ENCODE data around the gene IGSF11.

Gene IGSF11

GRCh38 chr3:118900737-118901525, 133.7 kb downstream of the IGSF11 start:
- no peak for DNase-seq (ENCODE audit: low read depth in 2 of 2)
- H3K4me3 ChIP-seq (replicated peaks in 1 of 2; ENCODE audit: low read depth in 2 of 2, low read length in 2 of 2): no peak overlapping the region
- TF ChIP-seq, protein P1, sequence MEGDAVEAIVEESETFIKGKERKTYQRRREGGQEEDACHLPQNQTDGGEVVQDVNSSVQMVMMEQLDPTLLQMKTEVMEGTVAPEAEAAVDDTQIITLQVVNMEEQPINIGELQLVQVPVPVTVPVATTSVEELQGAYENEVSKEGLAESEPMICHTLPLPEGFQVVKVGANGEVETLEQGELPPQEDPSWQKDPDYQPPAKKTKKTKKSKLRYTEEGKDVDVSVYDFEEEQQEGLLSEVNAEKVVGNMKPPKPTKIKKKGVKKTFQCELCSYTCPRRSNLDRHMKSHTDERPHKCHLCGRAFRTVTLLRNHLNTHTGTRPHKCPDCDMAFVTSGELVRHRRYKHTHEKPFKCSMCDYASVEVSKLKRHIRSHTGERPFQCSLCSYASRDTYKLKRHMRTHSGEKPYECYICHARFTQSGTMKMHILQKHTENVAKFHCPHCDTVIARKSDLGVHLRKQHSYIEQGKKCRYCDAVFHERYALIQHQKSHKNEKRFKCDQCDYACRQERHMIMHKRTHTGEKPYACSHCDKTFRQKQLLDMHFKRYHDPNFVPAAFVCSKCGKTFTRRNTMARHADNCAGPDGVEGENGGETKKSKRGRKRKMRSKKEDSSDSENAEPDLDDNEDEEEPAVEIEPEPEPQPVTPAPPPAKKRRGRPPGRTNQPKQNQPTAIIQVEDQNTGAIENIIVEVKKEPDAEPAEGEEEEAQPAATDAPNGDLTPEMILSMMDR (IDR thresholded peaks at IDR 0.05; ENCODE audit: low read depth, low read length): no peak

GRCh38 chr3:118890206-118890605, 144.4 kb downstream of the IGSF11 start:
- TF ChIP-seq, protein P1 (IDR thresholded peaks at IDR 0.05; ENCODE audit: low read depth, low read length): no peak
- DNase-seq (ENCODE audit: low read depth in 2 of 2): no peak
- H3K4me3 ChIP-seq (replicated peaks in 1 of 2; ENCODE audit: low read depth in 2 of 2, low read length in 2 of 2): no peak overlapping the region

- TF ChIP-seq, protein P1 (IDR thresholded peaks at IDR 0.05; ENCODE audit: low read depth, low read length): no peak
- no peak for DNase-seq (ENCODE audit: low read depth in 2 of 2)
- no peak overlapping the region for H3K4me3 ChIP-seq (replicated peaks in 1 of 2; ENCODE audit: low read depth in 2 of 2, low read length in 2 of 2)
Observed at GRCh38 chr3:118889691-118890090, 145.0 kb downstream of the IGSF11 start.

- no peak overlapping the region for H3K4me3 ChIP-seq (replicated peaks in 1 of 2; ENCODE audit: low read depth in 2 of 2, low read length in 2 of 2)
- TF ChIP-seq, protein P1 (IDR thresholded peaks at IDR 0.05; ENCODE audit: low read depth, low read length): no peak
- no peak for DNase-seq (ENCODE audit: low read depth in 2 of 2)
Observed at GRCh38 chr3:118886708-118887107, 147.9 kb downstream of the IGSF11 start.

DNA sequence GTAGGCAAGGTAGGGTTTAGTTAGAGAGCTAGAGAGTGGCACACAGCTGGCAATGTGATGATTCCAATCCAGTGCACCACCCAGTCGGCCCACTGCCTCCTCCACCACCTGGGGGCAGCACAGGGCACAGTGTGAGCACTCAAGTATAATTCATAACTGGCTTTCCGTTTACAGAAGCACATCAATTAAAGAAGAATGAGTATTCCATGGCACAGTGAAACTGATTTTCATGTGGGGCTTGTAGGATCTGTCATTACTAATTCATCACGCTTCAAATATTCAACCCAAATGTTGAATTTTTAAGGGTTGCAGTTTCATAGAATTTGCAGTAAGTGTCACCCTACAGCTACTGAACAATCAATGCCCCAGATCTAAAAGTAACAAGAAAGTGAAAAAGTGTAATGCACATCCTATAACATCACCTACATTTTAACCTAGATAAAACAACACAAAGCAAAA, 149.9 kb downstream of the IGSF11 start:
- TF ChIP-seq, protein P1 (IDR thresholded peaks at IDR 0.05; ENCODE audit: low read depth, low read length): peak; percentile 97
- no peak overlapping the region for H3K4me3 ChIP-seq (replicated peaks in 1 of 2; ENCODE audit: low read depth in 2 of 2, low read length in 2 of 2)
- peak; percentile 55 to 60 for DNase-seq (ENCODE audit: low read depth in 2 of 2)

DNA sequence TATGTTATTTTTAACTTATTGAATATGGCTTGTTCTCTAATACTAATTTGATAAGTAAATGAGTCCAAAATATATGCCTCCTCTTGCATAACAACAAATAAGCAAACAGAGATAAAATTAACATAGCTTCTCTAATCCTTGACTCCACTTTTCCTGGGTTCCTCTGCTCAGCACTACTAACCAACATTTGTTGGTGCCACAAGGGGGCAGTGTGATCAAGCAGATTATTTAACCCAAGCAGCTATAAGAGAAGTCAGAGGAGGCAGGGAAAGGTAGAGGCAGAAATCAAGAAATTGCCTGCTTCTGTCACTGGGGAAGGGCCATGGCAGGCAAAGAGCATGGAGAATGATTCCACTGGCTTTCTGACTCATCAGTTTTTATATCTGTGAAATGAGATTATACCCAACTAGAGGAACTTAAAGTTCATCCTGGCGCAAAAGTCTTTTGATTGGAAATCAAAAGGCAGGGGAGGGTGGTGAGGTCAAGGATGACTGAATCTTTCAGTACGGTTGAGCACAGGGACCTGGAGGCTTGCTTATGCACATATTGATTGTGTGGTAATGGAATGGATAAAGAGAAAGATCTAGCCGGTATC, 152.2 kb downstream of the IGSF11 start:
- H3K4me3 ChIP-seq (replicated peaks in 1 of 2; ENCODE audit: low read depth in 2 of 2, low read length in 2 of 2): no peak overlapping the region
- peak; percentile 69 to 76 for DNase-seq (ENCODE audit: low read depth in 2 of 2)
- TF ChIP-seq, protein P1 (IDR thresholded peaks at IDR 0.05; ENCODE audit: low read depth, low read length): peak; percentile 70

Data from cardiac fibroblast (primary cell).